ENCODE data around the gene SCAI.

DNA sequence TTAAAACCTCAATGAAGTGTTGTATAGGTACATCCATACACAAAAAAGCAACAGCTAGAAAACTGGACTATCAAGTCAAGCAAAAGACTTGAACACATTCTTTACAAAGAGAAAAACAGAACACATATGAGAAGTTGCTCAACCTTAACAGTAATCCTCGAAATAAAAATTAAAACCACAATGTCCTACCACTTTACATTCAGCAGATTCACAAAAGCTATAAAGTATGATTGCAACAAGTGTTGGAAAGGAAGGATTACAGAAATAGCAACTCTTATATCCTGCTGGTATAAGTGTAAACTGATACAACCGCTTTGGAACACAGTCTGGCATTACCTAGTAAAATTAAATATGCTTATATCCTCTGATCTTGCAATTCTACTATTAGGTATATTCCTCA, 173.9 kb downstream of the SCAI start:
- TF ChIP-seq CTCF (conservative IDR thresholded peaks at IDR 0.05; ENCODE audit: low read length) (no peak), EZH2phosphoT487 (IDR thresholded peaks at IDR 0.05; ENCODE audit: borderline replicate concordance, low read depth, low read length) (no peak)

Data from OCI-LY7 (cell line).